ENCODE results near the gene RGS7.
"Not testable (repeated sequence)": the region's sequence is repeated elsewhere in the genome, so short reads cannot be mapped to it uniquely, and the experiment has no call there.

RGS7 gene

DNA sequence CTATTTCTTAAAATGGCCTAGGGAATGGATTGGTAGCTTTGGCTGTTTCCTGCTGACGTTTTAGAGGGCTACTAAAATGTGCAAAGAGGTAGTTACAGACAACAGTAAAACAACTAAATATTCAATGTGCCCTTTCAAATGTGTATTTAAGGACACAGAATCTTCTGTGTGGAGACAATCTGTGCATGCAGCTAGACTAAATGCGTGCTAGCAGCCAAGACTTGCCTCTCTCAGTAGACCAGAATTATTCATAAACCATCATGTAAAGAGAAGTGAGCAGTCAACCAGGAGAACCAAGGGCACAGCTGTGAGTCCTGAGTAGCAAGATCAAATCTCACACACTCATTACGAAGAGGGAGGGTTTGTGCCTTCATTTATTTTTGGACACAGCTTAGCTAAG lies 584.9 kb downstream of the RGS7 start:
- no peak for DNase-seq (ENCODE audit: low read depth)

DNA sequence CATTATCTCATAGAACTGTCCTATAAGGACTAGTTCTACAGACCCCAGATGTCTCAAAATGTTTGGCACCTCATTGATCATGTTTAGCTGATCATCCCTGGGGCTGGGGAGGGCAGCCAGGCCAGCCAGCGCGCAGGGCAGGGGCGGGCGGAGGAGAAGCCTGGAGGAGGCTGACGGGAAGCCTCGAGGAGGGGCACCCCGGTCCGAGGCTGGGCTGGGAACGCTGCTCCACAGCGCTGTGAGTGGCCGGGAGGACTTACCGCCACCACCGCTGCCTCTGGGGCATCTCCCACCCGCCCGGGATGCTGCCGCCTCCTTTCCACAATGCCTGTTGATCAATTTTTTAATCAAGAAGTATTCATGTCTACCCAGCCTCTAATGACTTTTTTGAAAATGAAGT lies 585.6 kb downstream of the RGS7 start:
- DNase-seq (ENCODE audit: low read depth): no peak

DNA sequence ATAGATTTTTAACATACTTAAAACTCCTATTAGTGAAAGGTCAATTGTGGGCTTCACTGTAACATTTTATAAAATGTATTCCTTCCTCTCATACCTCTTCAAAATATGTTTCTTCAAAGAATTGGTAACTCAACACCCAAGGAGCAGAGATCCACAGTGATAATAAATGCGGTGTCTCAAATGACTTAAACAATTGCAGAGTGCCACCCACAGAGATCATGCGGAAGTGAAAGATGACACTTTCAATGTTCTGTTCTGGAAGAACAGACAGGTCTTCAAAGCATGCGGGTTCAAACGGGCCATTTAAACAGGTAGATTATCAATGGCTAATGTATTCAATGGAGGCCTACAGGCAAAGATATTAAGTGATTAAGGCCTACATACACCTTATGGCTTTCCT lies 588.0 kb downstream of the RGS7 start:
- no peak for DNase-seq (ENCODE audit: low read depth)

DNA sequence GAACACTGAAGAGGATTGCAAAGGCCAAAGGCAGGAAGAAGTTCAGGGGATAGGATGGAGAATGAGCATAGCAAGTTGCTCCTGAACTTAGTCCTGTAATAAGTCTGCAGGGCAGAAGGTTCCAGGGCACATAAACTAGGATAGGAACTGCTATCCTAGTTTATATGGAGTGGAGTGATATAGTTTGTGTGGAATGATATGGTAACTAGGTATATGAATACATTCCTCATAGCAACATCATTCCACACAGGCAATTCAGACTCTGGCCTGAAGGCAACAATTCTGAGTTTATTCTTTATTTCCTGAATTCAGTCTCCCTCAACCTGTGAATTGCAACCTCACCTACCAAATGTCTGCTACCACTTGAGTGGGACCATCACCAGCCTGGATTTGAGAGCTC lies 590.2 kb downstream of the RGS7 start:
- no peak for DNase-seq (ENCODE audit: low read depth)

DNA sequence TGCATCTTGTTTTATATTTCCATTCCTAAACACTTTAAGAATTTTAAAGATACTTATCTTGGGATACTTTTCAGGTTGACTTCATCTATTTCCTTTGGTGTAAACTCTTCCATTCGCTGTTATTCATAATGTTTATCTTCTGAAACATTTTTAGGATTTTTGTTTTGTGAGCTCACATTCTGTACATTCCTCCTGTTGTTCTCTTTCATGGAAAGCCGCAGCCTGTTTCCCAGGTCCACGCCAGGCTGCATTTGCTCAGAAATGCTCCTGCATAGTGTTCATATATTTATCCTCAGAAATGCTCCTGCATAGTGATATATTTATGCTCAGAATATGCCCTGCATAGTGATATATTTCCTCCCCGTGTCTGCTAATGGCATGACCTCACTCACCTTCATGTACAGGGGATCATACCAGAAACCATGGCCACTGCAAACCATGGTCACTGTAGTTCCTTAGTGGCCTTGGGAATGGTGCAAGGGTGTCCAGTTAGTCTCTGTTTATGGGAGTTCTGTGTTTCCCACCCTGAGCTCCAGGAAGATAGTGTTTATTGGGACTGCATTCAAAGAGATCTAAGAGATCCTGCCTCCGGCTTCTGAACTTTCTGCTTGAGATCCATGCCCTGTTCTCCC lies 591.2 kb downstream of the RGS7 start:
- no peak for DNase-seq (ENCODE audit: low read depth)

DNA sequence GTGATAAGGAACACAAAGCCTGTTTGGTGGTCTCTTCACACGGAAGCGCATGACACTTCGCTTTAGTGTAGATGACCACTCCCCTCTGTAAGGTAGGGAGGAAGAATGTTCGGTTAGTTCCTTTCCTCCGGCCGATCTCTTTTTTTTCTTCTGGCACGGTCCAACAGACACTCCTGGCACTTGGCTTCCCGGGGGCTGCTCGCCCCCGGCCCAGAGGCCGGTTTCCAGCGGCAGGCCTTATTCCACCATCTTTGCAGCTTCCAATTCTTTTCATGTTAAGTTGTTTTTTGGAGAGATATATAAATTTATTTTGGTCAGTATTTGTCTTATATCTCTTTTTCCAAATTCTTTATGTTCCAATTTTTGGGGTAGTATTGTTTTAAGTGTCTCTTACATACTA lies 593.2 kb downstream of the RGS7 start:
- DNase-seq (ENCODE audit: low read depth): no peak

DNA sequence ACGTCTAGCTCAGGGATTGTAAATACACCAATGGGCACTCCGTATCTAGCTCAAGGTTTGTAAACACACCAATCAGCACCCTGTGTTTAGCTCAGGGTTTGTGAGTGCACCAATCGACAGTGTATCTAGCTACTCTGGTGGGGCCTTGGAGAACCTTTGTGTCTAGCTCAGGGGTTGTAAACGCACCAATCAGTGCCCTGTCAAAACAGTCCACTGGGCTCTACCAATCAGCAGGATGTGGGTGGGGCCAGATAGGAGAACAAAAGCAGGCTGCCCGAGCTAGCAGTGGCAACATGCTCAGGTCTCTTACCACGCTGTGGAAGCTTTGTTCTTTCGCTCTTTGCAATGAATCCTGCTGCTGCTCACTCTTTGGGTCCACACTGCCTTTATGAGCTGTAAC lies 593.9 kb downstream of the RGS7 start:
- not testable (repeated sequence) for DNase-seq (ENCODE audit: low read depth)

DNA sequence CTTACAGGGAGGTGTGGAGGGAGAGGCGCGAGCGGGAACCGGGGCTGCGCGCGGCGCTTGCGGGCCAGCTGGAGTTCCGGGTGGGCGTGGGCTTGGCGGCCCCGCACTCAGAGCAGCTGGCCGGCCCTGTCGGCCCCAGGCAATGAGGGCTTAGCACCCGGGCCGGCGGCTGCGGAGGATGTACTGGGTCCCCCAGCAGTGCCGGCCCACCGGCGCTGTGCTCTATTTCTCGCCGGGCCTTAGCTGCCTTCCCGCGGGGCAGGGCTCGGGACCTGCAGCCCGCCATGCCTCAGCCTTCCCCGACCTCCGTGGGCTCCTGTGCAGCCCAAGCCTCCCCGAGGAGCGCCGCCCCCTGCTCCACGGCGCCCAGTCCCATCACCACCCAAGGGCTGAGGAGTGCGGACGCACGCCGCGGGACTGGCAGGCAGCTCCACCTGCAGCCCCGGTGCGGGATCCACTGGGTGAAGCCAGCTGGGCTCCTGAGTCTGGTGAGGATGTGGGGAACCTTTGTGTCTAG lies 594.5 kb downstream of the RGS7 start:
- not testable (repeated sequence) for DNase-seq (ENCODE audit: low read depth)

DNA sequence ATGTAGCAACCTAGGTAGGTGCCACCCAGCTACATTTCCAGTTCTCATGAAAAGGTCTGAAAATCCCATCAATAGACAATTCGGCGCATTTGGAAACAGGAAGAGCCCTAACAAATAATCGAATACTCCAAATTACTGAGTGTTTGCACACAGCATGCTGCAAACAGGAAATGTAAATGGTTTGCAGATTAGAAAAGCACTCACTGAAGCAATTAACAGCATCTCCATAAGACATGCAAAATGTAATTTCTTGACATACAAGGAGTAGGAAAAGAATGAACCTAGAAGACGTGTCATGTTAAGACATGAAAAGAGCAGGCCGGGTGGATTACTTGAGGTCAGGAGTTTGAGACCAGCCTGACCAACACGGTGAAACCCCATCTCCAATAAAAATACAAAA lies 598.2 kb downstream of the RGS7 start:
- DNase-seq (ENCODE audit: low read depth): not testable (repeated sequence)

DNA sequence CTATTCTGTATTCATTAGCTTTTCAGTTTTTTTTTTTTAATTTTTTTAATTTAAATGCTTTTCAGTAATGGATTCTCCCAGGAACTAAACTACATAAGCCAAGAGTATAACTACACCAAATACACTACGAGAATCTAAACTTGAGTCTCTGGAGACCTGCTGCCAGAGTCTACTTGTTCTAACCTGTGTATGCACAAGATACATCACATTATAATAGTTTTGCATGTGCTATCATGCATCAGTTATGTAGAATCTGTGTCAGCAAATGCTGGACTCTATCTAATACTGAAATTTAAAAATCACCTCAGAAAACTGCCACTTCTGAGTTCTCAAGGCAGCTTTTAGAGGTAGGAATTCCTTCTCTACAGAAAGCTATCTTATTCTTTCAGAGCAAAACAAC lies 598.7 kb downstream of the RGS7 start:
- no peak for DNase-seq (ENCODE audit: low read depth)

DNA sequence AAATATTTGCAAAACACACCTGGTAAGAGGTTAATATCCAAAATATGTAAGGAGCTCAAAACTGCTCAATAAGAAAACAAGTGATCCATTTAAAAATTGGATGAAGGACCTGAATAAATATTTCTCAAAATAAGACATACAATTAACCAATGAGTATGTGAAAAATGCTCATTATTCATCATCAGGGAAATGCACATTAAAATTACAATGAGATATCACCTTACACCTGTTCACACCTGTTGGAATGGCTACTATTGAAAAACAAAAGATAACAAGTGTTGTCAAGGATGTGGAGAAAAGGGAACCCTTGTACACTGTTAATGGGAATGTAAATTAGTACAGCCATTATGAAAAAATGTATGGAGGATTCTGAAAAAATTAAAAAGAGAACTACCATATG lies 609.1 kb downstream of the RGS7 start:
- DNase-seq (ENCODE audit: low read depth): no peak

DNA sequence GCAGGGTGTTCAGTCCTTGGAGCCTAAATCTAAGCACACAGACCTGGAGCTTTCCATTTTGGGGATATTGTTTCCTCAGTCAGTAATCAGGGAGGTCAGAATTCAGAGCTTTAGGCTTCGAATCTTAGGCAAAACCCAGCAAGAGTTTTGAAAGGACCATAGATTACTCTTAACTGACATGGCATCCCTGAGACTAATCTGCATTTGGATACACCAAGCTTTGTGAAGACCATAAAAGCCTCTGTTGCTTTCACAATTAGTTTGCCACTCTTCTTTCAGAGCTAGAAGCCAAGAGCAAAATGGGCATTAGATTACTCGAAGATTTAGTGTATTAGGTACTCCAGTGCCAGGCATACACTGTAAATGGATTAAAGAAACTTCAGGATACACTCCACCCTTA lies 613.3 kb downstream of the RGS7 start:
- DNase-seq (ENCODE audit: low read depth): no peak

DNA sequence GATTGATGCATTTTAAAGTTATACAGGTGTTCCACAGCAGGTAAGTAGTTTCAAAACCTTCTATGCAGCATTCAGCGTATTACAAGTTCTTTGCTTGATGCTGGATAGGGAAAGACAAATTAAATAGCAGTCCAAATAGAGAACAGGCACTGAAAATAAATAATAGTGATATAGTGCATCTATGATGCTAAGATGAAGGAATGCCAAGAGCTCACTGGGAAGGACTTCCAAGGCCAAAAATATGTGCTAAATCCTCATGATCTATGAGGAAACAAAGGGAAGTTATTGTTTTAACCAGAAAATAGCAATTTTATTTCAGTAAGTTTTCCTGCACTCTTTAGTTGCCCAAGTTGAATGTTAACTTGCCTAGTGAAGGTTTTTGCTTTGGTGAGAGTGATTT lies 617.3 kb downstream of the RGS7 start:
- DNase-seq (ENCODE audit: low read depth): no peak

DNA sequence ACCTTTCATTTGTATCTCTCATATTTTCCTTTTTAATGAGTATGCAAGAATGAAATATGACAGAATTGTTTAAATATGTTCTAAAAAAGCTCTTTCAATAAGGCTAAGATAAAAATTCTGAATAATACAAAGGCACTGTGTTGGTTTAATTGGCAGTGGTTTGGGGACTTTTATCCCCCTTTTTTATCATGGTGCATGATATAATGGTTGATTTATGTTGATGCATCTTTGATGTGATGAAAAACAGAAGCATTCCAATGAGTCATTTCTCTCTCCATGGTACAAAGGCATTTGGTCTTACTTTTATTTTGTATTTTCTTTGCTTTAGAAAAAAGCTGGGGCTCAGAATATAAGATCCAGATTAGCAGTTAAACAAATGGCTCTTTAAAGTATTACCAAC lies 617.9 kb downstream of the RGS7 start:
- DNase-seq (ENCODE audit: low read depth): no peak

DNA sequence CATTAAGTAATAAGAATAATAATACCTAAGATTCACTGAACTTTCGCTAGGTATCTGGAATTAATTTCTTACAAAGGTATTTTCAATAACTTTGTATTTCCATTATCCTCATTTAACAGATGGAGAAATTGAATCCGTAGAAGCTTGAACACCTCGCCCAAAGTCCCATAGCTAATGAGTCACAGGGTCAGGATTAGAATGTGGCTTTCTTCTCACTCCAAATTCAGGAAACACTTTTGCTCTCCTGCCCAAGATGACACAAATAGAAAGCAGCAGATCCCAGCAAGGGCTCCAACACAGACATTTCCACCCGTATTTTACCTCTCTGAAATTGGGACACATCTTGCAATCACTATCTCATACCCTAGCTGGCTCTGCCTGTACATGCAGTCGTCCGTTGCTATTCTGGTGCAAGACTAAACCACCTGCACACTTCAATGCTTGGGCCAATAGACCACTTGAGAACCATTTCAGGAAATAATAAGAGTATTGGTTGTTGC lies 619.2 kb downstream of the RGS7 start:
- DNase-seq (ENCODE audit: low read depth): no peak

DNA sequence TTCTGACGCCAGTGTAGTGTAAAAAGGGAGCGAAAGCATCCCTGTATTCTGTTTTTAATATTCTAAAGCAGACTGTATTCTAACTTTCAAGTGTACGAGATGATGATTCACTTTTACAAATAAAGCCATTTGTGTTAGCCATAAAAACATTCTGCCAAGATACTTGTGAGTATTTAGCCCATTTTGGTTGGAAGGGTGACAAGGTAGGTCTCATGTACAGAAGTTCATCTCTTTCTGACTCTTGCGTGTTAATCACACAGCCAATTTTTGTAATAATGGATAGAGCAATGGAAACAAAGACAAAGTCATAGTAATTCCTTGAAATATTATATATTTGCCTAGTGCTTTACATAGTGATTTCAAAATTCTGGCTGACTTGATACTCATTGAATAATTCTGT lies 619.7 kb downstream of the RGS7 start:
- DNase-seq (ENCODE audit: low read depth): no peak

DNA sequence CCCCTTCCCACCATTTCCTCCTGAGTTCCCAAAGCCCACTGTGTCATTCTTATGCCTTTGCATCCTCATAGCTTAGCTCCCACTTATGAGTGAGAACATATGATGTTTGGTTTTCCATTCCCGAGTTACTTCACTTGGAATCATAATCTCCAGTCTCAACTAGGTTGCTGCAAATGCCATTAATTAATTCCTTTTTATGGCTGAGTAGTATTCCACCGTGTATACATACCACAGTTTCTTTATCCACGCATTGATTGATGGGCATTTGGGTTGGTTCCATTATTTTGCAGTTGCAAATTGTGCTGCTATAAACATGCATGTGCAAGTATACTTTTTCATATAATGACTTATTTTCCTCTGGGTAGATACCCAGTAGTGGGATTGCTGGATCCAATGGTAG lies 622.3 kb downstream of the RGS7 start:
- DNase-seq (ENCODE audit: low read depth): not testable (repeated sequence)

DNA sequence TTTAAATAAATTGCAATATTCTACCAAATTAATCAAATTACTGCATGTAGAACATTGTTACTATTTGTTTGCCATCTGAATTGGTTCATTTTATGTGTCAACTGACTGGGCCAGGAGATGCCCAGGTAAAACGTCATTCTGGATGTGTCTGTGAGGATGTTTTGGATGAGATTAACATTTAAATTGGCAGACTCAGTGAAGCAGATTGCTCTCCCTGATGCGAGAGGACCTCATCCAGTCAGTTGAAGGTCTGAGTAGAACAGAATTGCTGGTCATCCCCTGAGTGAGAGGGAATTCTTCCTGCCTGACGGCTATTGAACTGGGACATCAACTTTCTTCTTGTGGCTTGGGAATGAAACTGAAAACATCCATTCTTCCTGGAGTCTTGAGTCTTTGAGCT lies 623.0 kb downstream of the RGS7 start:
- DNase-seq (ENCODE audit: low read depth): no peak

DNA sequence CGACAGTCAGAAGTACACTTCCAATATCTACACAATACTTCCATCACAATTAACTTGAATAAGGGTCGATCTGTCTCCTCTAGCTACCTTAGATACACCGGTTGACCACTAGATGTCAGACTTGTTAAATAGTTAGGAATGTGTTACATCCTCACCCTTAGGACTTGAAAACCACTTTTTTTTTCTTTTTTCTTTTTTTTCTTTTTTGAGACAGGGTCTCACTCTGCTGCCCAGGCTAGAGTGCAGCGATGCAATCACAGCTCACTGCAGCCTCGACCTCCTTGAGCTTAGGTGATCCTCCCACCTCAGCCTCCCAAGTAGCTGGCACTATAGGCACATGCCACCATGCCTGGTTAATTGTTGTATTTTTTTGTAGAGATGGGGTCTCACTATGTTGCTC lies 624.6 kb downstream of the RGS7 start:
- no peak for DNase-seq (ENCODE audit: low read depth)

All from stimulated activated CD8-positive, alpha-beta memory T cell treated with anti-CD3 and anti-CD28 coated beads, Interleukin-15, amount 100 ng/mL, for 24 hours (primary cell).